Breast epithelium (tissue), 4 donors: ENCODE data around the gene MAD1L1. TPM values are rescaled to one million over a fixed set of nuclear protein-coding genes. Genes with fewer than 3 reads are reported as not detected.

ENCODE experiments used
- DNase-seq, 2 donors: peaks; one replicate each; pipeline ENCODE4 v3.0.0-alpha.2; 2019; ENCODE audit warnings: low spot score in 2 of 2
- H3K27ac ChIP-seq, 2 donors: fragments of 200-600 bp; sonication (generic) in 1 of 2; one replicate each; pipeline ENCODE4 v1.5.1; 2016 to 2019; ENCODE audit warnings: mild to moderate bottlenecking in 1 of 2
- H3K27me3 ChIP-seq, 2 donors: fragments of 200-600 bp; sonication (generic) in 1 of 2; one replicate each; pipeline versions ENCODE4 v1.5.1 to v1.6.0; 2017 to 2019; ENCODE audit warnings: control low read depth in 1 of 2, mild to moderate bottlenecking in 1 of 2
- H3K36me3 ChIP-seq: fragments of 200-600 bp; one replicate; pipeline ENCODE4 v1.5.1; 2019
- H3K4me1 ChIP-seq, 2 donors: fragments of 200-600 bp; sonication (generic); one replicate each; pipeline ENCODE4 v1.5.1; 2016 to 2019; ENCODE audit warnings: control low read depth in 1 of 2
- H3K4me3 ChIP-seq, 3 donors: fragments of 200-600 bp; sonication (generic); 1 replicate in 2 of 3; 2 replicates in 1 of 3; pipeline ENCODE4 v1.5.1; 2016 to 2019; ENCODE audit warnings: mild to moderate bottlenecking in 3 of 3, moderate library complexity in 2 of 3
- H3K9me3 ChIP-seq, 2 donors: fragments of 200-600 bp; sonication (generic) in 1 of 2; one replicate each; pipeline ENCODE4 v1.5.1; 2016 to 2019; ENCODE audit warnings: control low read depth in 1 of 2
- CTCF ChIP-seq, 3 donors: fragments of 450-650 bp; IDR thresholded peaks; one replicate each; pipeline ENCODE4 v1.5.1; 2016 to 2017; ENCODE audit warnings: antibody characterized with exemption in 3 of 3, mild to moderate bottlenecking in 3 of 3, moderate library complexity in 3 of 3
- POLR2A ChIP-seq: fragments of 450-650 bp; IDR thresholded peaks from one replicate; pipeline ENCODE4 v1.6.1; 2016; ENCODE audit warnings: antibody characterized with exemption, mild to moderate bottlenecking, moderate library complexity
- POLR2AphosphoS5 ChIP-seq, 3 donors: sonication (generic); formaldehyde crosslinking; IDR thresholded peaks; one replicate each; pipeline ENCODE4 v1.6.1; 2017; ENCODE audit warnings: antibody characterized with exemption in 3 of 3
- intact Hi-C: fragments of 100-400 bp; cut with DNase I; formaldehyde crosslinking; loops from one replicate; pipeline ENCODE4 v1.15.1; 2023; ENCODE audit warnings: low total_unique reads
- total RNA-seq, 3 donors: library from RNA; depleted of rRNA; stranded (reverse); fragments of >200 nt; gene quantifications; one replicate each; pipeline ENCODE4 v1.1.0, GENCODE V29; 2016

Gene MAD1L1
- total RNA-seq, 3 donors from 2014 or later, result 27.7 to 33.9 (median 28.8) TPM

DNA sequence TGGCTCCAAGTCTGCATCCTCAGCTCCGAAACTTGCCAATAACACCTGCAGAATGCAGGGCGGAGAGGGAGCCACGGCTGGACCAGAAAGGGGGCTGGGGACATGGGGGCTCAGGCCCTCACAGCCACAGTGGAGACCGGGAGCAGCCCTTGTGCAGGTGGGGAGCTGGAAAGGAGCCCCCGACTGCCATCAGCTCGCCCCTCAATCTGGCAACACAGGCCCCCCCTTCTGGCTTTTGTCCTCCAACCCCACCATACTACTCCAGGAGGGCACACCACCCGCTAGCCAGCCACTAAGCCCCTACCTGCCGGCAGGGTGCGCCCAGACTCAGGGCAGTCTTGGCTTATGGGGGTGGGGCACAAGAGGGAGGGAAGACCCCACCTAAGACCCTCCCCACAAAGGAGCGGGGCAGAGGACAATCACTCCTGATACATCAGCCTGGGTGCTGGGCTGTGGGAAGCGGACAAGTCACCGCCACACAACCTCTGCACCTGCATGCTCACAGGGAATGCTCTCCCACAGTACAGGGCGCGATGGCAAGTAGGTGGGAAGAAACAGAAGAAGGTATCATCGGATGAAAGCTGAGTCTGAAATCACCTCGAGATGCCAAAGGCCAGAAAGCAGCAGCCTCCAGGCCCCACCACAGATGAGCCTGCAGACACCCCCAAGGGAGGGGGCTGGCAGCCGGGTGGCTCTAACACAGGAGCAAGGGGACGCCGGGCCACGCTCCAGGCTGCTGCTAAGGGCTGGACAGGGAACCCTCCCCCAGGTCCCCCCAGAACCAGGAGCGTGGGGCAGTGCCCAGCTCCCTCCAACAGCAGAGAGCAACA is 297.4 kb downstream of the MAD1L1 start:
- H3K4me3 ChIP-seq, result no peak overlapping the region
- DNase-seq, result no peak
- intact Hi-C loops, result no loop called here
- no peaks in the 10 kb centered on the region for H3K4me1 ChIP-seq
- no peaks in the 10 kb centered on the region for H3K36me3 ChIP-seq
- H3K27me3 ChIP-seq, result no peaks in the 10 kb centered on the region
- H3K27ac ChIP-seq, result no peak overlapping the region
- H3K9me3 ChIP-seq, result no peaks in the 10 kb centered on the region
- no peak for TF ChIP-seq POLR2AphosphoS5 (IDR thresholded peaks at IDR 0.05)
- TF ChIP-seq CTCF (IDR thresholded peaks at IDR 0.05), result no peak
- no peak for TF ChIP-seq POLR2A

DNA sequence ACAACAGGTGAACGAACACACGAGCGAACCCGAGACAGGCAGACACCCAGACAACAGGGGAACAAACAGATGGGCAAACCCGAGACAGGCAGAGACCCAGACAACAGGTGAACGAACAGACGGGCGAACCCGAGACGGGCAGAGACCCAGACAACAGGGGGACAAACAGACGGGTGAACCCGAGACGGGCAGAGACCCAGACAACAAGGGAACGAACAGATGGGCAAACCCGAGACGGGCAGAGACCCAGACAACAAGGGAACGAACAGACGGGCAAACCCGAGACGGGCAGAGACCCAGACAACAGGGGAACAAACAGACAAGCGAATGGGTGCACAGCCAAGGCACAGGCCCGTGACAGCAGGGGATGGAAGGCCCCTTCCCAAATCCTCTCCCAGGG is 298.0 kb downstream of the MAD1L1 start:
- no peak overlapping the region for H3K27ac ChIP-seq
- no peak overlapping the region for H3K4me3 ChIP-seq
- intact Hi-C loops, result no loop called here
- no peaks in the 10 kb centered on the region for H3K9me3 ChIP-seq
- H3K4me1 ChIP-seq, result no peaks in the 10 kb centered on the region
- no peaks in the 10 kb centered on the region for H3K27me3 ChIP-seq
- TF ChIP-seq POLR2A (no peak), POLR2AphosphoS5 (IDR thresholded peaks at IDR 0.05) (no peak), CTCF (IDR thresholded peaks at IDR 0.05) (no peak)
- H3K36me3 ChIP-seq, result no peaks in the 10 kb centered on the region
- DNase-seq, result no peak

- TF ChIP-seq POLR2A (no peak), POLR2AphosphoS5 (IDR thresholded peaks at IDR 0.05) (no peak), CTCF (IDR thresholded peaks at IDR 0.05) (no peak)
- intact Hi-C loops, result no loop called here
- DNase-seq, result no peak
- Histone ChIP-seq H3K9me3 (no peaks in the 10 kb centered on the region), H3K27me3 (no peaks in the 10 kb centered on the region), H3K4me1 (no peaks in the 10 kb centered on the region), H3K4me3 (no peak overlapping the region), H3K36me3 (no peaks in the 10 kb centered on the region), H3K27ac (no peak overlapping the region)
These were observed 298.7 kb downstream of the MAD1L1 start for GRCh38 chr7:1934017-1934416.

- Histone ChIP-seq H3K4me1 (no peaks in the 10 kb centered on the region), H3K36me3 (no peaks in the 10 kb centered on the region), H3K9me3 (no peaks in the 10 kb centered on the region), H3K27ac (no peak overlapping the region), H3K4me3 (no peak overlapping the region), H3K27me3 (no peaks in the 10 kb centered on the region)
- intact Hi-C loops, result no loop called here
- TF ChIP-seq POLR2AphosphoS5 (IDR thresholded peaks at IDR 0.05), result no peak
- TF ChIP-seq CTCF (IDR thresholded peaks at IDR 0.05), result no peak
- no peak for TF ChIP-seq POLR2A
- no peak for DNase-seq
These were observed 299.5 kb downstream of the MAD1L1 start for GRCh38 chr7:1933066-1933750.

DNA sequence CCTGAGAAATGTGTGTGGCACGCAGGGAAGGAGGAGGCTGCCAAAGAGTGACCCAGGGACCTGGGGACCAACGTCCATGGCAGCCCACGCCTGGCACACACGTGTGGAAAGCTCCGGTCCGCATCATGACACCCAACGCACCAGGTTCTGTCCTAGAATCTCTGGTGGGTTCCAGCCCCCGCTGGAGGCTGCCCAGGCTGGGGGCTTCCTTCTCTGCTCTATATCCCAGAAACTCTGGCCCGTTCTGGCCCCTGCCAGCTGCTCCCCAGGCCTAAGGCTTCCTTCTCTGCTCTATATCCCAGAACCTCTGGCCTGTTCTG is 300.8 kb downstream of the MAD1L1 start:
- no peaks in the 10 kb centered on the region for H3K36me3 ChIP-seq
- H3K4me1 ChIP-seq, result no peaks in the 10 kb centered on the region
- no peak for DNase-seq
- intact Hi-C loops, result no loop called here
- H3K27me3 ChIP-seq, result no peaks in the 10 kb centered on the region
- no peak overlapping the region for H3K4me3 ChIP-seq
- no peak overlapping the region for H3K27ac ChIP-seq
- H3K9me3 ChIP-seq, result no peaks in the 10 kb centered on the region
- no peak for TF ChIP-seq POLR2A
- no peak for TF ChIP-seq CTCF (IDR thresholded peaks at IDR 0.05)
- no peak for TF ChIP-seq POLR2AphosphoS5 (IDR thresholded peaks at IDR 0.05)
